ENCODE data around the gene FBL.
A peak's percentile ranks its signal among the peaks of the same experiment; 100 is the strongest.
"Not testable (repeated sequence)": the region's sequence is repeated elsewhere in the genome, so short reads cannot be mapped to it uniquely, and the experiment has no call there.

The FBL gene

DNA sequence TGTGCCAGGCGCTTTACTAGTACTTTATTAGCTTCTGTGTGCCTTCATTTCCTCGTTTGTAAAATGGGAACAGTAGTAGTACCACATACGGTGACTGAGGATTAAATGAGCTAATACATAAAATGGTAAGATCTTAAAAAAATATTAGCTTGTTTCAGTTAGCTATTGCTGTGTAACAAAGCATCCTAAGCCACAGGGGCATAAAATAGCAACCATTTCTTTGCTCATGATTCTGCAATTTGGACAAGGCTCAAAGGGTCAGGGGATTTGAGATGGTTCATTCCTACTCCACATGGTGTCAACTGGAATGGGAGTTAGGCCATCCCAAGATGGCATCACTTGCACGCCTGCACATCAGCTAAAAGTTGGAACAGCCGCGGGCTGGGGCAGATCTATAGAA is 25.5 kb downstream of the FBL start:
- no peak for DNase-seq

- no peak for DNase-seq
These were observed 26.4 kb downstream of the FBL start for GRCh38 chr19:39819786-39820185.

DNA sequence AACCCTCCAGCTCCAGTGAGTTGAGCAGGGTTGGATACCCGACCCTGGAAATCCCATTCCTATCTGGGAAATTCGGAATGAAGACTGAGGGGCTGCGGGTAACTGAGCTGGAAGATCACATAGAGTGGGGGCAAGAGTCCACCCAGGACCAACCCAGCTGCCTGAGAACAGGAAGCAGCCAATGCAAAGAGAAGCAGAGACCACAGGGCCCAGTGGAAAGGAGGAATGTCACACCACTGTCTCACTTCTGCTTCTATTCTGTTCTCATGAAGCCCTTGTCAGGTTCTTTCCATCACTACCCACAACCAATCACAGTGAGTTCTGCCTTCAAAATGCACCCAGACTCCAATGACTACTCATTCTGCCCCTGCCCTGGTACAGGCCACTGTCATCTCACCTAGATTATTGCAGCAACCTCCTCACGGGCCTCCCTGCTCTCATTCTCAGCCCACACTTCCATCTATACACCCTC is 27.5 kb downstream of the FBL start:
- no peak for DNase-seq

GRCh38 chr19:39817888-39818561 is 28.2 kb downstream of the FBL start:
- DNase-seq: no peak

DNA sequence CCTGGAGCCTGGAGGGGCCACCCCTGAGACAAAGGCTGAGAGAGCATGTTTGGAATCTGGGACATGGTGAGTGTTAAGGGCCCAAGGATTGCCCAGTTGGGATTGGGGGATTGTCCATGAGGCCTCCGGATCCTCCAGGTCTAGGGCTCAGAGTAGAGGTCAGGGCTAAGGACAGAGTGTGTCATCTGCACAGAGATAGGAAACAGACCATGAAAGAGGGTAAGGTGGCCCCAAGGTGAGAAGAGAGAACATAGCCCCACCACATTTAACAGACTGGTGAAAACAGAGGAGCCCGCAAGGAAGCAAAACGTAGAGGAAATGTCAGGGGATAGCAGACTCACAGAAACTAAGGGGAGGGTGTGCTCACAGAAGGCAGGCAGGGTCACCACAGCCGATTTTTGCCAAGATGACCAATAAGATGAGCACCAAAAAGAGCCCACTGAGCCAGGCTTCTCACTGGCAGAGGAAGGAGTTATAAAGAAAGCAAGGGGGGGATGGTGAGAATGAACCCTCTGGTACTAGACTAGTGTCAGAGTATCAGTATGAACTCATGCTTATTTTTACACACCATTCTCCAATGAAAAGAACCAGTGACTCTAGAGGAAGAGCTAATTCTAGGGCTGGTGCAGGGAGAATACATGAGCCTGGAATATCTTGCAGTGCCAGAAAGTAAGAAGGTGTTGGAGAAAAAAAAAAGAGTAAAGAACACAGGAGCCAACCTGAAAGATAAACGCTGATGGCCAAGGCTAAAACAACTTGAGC is 29.7 kb downstream of the FBL start:
- DNase-seq: no peak

DNA sequence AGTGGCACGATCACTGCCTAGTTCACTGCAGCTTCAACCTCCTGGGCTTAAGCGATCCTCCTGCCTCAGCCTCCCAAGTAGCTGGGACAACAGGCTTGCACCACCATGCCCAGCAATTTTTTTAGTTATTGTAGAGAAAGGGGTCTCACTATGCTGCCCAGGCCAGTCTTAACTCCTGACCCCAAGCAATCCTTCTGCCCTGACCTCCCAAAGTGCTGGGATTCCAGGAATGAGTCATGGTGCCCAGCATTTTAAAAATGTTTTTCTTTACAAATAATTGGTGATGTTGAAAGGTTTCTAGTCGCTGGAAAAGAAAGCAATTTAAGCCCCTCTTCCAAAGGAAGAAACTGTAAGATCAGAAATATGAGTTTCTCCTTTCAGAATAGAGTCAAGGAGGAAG is 31.6 kb downstream of the FBL start:
- DNase-seq: no peak

GRCh38 chr19:39814111-39814510 is 32.1 kb downstream of the FBL start:
- DNase-seq: not testable (repeated sequence)

DNA sequence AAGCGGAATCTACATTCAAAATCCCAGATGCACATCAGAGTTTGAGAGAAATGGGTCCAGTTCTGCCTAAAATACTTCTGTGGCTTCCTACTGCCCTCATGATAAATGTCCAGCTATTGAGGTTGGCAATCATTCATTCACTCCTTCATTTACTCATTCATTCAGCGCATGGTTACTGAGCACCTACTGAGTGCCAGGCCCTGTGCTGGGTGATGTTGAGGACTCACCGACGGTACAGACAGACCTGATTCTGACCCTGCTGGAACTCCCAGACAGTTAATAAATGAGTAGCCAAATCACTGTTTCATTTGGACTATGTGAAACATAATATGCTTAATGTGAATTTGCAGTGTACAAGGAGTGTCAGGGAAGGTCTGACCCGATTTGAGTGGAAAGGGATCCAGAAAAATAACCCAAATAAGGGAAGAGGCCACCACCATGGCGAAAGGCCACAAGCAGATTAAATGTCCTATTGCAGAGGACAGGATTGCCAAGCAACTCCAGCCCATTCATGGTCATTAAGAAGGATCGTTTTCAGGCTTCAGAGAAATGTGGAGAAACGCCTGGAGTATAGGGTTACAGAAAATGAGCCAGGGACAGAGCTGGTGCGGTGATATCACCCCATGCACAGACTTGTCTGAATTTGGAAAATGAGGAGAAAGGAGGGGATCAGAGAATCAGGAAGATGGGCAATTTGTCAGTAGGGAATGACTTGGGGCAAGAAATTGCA is 32.8 kb downstream of the FBL start:
- no peak for DNase-seq

- DNase-seq: no peak
These were observed 35.1 kb downstream of the FBL start for GRCh38 chr19:39811064-39811463.

- DNase-seq: peak; percentile 17
These were observed 35.8 kb downstream of the FBL start for GRCh38 chr19:39810424-39810823.

GRCh38 chr19:39809368-39809767 is 36.8 kb downstream of the FBL start:
- no peak for DNase-seq

- not testable (repeated sequence) for DNase-seq
These were observed 37.5 kb downstream of the FBL start for GRCh38 chr19:39808688-39809087.

- no peak for DNase-seq
These were observed 38.3 kb downstream of the FBL start for GRCh38 chr19:39807846-39808364.

DNA sequence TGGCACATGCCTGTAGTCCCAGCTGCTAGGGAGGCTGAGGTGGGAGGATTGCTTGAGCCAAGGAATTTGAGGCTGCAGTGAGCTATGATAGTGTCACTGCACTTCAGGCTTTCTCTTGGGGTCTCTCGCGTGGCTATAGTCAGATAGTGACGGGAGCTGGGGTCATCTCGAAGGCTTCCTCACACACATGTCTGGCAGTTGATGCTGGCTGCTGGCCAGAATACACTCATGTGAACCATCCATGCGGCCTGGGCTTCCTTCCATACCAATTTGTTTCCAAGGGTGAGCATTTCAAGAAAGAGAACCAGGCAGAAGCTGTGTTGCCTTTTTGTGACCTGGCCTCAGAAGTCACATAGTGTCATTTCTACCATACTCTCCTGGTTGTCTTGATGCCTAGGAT is 41.1 kb downstream of the FBL start:
- peak; percentile 33 for DNase-seq

DNA sequence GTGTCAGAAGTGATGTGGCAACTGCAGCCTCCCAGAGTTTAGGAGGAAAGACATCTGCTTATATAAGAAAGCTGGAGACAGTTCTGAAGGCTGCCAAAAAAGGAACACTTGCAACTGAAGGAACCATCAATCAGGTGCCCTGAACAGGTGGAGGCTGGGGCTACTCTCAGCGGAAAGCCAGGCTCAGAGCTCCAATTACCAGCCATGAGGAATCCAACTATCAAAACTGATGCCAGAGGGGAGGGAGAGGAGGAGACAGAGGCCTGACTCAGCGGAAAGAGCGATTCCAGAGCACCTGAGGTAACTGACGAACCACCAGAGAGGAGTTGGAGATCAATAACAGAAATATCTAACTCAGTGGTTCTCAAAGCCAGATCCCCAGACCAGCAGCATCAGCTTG is 43.2 kb downstream of the FBL start:
- DNase-seq: peak; percentile 55

- no peak for DNase-seq
These were observed 49.1 kb downstream of the FBL start for GRCh38 chr19:39797083-39797482.

DNA sequence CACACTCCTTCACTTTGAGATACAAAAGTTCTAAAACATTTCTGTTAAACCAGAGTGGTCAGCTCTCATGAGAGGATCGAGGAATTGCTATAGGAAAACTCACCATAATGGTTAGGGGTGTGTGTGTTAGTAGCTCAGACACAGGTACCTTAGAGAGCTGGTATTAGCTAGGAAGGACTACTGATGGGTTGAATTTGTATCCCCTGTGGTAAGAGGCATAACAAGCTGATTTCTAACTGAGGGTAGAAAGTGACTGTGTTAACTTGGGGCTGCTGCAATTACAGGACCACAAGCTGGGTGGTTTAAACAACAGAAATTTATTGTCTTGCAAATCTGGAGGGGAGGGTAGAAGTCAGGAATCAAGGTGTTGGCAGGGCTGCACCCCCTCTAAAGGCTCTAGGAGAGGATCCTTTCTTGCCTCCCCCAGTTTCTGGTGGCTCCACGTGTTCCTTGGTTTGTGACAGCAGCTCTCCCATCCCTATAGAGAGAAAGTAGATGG is 50.1 kb downstream of the FBL start:
- DNase-seq: no peak

- no peak for DNase-seq
These were observed 51.2 kb downstream of the FBL start for GRCh38 chr19:39795001-39795400.

DNA sequence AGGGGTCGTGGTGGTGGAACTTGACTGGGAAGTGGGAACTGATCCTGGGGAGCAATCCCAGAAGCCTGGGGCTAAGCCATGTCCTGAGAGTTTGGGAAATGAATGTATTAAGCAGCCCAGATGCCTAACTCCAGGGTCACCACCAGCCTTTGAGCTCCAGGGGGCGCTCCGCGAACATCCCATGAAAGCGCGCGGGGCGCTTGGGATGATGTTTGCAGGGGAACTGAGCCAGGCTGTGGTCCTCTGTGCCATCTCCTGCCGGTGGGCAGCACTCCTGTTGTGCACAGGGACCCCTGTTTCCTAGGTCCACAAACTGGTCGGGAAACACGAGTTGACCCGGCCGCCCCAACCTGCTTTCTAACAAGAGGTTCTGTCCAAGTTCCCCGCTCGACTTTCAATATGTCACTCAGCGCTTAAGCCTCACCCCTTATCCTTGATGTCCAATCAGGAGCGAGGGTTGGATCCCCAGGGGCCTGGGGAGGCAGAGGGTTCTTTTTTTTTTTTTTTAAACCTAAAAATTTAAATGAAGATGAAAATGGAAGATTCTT is 53.1 kb downstream of the FBL start:
- DNase-seq: peak; percentile 84

DNA sequence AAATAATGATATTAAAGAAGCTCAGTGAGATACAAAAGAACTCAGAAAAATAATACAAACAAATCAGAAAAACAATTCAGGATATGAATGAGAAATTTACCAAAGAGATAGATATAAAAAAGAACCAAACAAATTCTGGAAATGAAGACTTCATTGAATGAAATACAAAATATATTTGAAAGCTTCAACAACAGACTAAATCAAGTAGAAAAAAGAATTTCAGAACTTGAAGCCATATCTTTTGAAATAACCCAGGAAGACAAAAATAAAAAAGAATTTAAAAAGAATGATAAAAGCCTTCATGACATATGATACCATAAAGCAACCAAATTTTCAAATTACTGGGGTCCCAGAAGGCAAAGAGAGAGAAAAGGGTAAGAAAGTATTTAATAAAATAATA is 57.9 kb downstream of the FBL start:
- DNase-seq: no peak
